LNCaP clone FGC (cell line): ENCODE measurements around the gene TBL1X.

Experiments used
- DNase-seq: peaks from one replicate; pipeline ENCODE4 v3.0.0-alpha.2; 2011; ENCODE audit warnings: low read depth
- H3K4me3 ChIP-seq: 2 replicates; pipeline ENCODE4 v1.5.1; 2011; ENCODE audit warnings: mild to moderate bottlenecking, low read depth, low read length, control low read depth
- CTCF ChIP-seq: IDR thresholded peaks from 2 replicates; pipeline ENCODE4 v1.5.1; 2012; ENCODE audit warnings: mild to moderate bottlenecking; ENCODE audit not compliant: control insufficient read depth, insufficient read depth; ENCODE audit errors: extremely low read depth

The TBL1X gene

DNA sequence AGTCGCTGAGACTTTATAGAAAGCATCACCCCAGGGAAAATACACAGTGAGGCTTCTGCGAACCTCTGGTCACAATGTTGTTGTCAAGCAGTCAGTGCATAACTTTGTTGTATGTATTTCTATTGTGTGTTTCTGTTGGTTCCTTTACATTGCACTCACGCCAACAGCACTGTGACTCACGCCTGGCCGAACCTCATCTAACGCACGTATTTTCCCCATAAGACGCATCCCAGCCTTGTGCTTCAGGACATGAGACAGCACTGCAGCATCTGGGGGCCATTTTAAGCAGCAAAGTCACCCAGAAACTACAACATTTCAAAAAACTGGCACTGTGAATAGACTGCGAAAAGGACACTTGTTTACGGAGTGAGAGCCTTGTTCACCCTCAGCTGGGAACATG, 30.6 kb downstream of the TBL1X start:
- no peak overlapping the region for H3K4me3 ChIP-seq
- DNase-seq: no peak
- TF ChIP-seq CTCF: no peak

GRCh38 chrX:9498236-9498635, 33.4 kb downstream of the TBL1X start:
- no peak for TF ChIP-seq CTCF
- H3K4me3 ChIP-seq: no peak overlapping the region
- DNase-seq: no peak

DNA sequence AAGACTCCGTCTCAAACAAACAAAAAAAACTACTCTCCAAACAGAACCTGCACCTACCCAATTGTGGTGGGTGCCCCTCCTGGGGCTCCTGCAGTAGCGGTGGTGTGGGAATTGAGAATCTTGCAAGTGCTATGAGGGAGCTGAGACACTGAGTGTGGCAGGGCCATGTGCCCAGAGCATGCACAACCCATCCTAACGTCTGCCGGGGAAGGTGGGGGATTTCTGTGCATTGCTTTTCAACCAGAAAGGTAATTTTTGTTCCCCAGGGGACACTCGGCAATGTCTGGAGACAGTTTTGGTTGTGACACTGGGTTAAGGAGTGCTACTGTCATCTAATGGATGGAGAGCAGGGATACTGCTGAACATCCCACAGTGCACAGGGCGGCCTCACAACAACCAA, 35.7 kb downstream of the TBL1X start:
- DNase-seq: no peak
- TF ChIP-seq CTCF: no peak
- no peak overlapping the region for H3K4me3 ChIP-seq

DNA sequence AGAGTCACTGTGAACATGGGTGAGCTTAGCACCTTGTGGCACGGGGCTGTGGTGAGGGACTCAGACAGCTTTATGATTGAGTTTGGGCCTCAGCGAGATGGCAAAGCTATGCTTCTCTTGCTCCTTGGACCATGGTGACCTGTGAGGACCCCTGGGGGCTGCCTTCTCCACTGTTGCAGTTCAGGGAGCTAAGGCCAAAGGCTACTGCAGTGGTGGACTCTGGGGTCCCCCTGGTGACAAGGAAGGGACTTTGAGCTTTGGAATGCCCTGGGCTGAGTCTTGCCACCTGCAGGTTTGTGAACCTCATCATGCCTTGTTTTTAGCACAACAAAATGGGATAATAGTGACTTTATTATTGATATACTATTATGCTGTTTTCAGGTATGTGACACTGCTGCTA, 36.5 kb downstream of the TBL1X start:
- no peak overlapping the region for H3K4me3 ChIP-seq
- no peak for TF ChIP-seq CTCF
- no peak for DNase-seq

DNA sequence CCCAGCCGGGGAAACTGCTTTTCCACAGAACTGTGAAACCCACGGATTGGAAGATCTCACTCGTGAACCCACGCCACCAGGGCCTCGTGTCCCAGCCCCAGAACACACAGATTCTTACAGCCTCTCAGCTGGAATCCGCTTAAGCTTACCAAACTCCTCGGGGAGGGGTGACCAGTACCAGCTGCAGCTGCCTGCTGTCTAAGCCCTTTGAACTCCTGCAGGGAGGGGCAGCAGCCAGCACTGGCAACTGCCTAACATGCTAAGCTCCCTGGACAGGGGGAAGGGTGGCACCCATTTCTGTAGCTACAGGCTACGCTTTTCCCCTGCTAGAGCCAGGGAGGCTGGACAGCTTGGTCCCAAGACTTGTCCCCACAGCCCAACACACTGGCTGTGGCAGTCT, 38.4 kb downstream of the TBL1X start:
- no peak for DNase-seq
- H3K4me3 ChIP-seq: no peak overlapping the region
- no peak for TF ChIP-seq CTCF

DNA sequence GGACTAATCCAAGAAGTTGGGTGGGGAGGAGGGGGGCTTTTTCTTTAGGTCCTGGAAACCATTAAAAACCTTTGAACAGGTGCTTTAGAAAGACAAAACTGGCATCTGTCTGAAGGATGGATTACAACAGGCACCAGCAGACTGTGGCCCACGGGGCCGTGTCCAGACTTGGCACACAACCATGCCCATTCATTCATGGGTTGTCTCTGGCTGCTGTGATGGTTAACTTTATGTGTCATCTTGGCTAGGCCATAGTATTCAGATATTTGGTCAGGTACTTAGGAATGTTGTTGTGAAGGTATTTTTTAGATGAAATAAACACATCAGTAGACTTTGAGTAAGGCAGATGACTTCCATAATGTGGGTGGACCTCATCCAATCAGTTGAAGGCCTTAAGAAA, 45.5 kb downstream of the TBL1X start:
- TF ChIP-seq CTCF: no peak
- no peak for DNase-seq
- H3K4me3 ChIP-seq: no peak overlapping the region

GRCh38 chrX:9510980-9511379, 46.1 kb downstream of the TBL1X start:
- H3K4me3 ChIP-seq: no peak overlapping the region
- DNase-seq: no peak
- no peak for TF ChIP-seq CTCF
